Activated CD4-positive, alpha-beta memory T cell treated with anti-CD3 and anti-CD28 coated beads for 36 hours (primary cell): ENCODE measurements around the gene FAM180B. TPM values are rescaled to one million over a fixed set of nuclear protein-coding genes. Genes with fewer than 3 reads are reported as not detected.
"Not testable (repeated sequence)": the region's sequence is repeated elsewhere in the genome, so short reads cannot be mapped to it uniquely, and the experiment has no call there.

Source experiments
- CTCF ChIA-PET: fragments of 350-600 bp; sonication (Branson Sonifier 250); formaldehyde crosslinking; loops from one replicate; lab custom pipeline; 2021; ENCODE audit warnings: antibody characterized with exemption, inconsistent platforms; lab: Charles Lee
- POLR2A ChIA-PET: fragments of 350-600 bp; sonication (Branson Sonifier 250); formaldehyde crosslinking; loops from one replicate; lab custom pipeline; 2021; ENCODE audit warnings: antibody characterized with exemption; lab: Charles Lee
- DNase-seq: peaks from one replicate; pipeline ENCODE4 v3.0.0-alpha.2; 2020
- H3K27ac Mint-ChIP-seq: one replicate; pipeline ENCODE4 v1.8.0; 2021; ENCODE audit warnings: mixed read lengths
- H3K27me3 Mint-ChIP-seq: one replicate; pipeline ENCODE4 v1.8.0; 2021; ENCODE audit warnings: mixed read lengths
- H3K36me3 Mint-ChIP-seq: one replicate; pipeline ENCODE4 v1.8.0; 2021; ENCODE audit warnings: mixed read lengths
- H3K4me1 Mint-ChIP-seq: one replicate; pipeline ENCODE4 v1.8.0; 2021; ENCODE audit warnings: low read depth, mixed read lengths
- H3K4me3 Mint-ChIP-seq: one replicate; pipeline ENCODE4 v1.8.0; 2021; ENCODE audit warnings: mild to moderate bottlenecking, mixed read lengths
- H3K9me3 Mint-ChIP-seq: one replicate; pipeline ENCODE4 v1.8.0; 2021; ENCODE audit warnings: mixed read lengths
- intact Hi-C: fragments of 100-400 bp; cut with micrococcal nuclease; formaldehyde crosslinking; loops from one replicate; pipeline ENCODE4 v1.15.1; 2023
- total RNA-seq, 2 experiments: library from RNA; stranded (reverse); gene quantifications; one replicate each; pipeline ENCODE4 v1.2.3, GENCODE V29; 2021

FAM180B gene
- total RNA-seq, 2 experiments from 2014 or later = not detected

DNA sequence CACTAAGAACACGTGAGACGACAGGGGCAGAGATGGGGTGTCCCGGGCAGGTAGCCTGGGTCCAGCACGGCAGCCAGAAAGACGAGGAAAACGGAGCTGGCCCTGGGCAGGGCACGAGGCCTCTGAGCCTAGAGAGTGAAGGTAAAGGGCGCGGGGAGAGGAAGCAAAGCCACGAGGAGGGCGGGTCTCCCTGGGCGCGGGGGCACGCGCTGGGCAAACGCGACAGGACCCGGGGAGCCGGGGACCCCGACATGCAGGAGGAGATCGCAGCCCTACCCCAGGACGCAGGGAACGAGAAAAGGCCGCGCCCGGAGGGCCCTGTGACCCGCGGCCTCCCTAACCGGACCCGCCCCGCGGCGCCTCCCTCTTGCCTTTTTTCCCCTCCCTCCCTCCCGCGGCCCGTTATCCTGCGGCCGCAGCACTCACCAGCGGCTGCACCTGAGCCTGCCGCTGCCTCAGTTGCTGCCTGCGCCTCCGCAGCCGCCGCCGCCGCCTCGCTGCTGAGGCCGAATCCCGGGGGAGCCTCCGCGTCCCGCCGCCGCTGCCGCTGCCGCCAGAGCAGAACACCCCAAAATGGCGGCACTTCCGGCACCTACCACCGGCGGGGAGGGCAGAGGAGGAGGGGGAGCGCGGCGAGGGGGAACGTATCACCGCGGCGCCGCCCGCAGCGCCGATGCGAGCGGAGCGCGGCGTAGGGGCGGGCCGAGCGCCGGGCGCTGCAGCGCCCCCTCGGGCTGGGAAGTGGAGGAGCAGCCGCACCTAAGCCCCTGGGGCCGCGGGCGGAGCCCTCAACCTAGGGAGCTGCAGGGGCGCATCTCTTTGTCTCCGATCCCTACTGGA is 33.7 kb upstream of the FAM180B start, which contains the start of gene CELF1:
Gene CELF1, minus strand, starts transcription at position 567 of the 840 bp plus-strand sequence. CDS start 53,609 bp downstream, outside the sequence.
- Mint-ChIP-seq H3K27ac (peak within 1 kb of the TSS; percentile 92), H3K4me3 (peak within 1 kb of the TSS; percentile 95), H3K36me3 (peaks cover 24% of the 10 kb centered on the region), H3K27me3 (no peaks in the 10 kb centered on the region), H3K4me1 (peaks cover 39% of the 10 kb centered on the region), H3K9me3 (no peaks in the 10 kb centered on the region)
- intact Hi-C loops = loop anchor here (1.0 to 10.0 kb wide), 12 partner anchors 12 to 936 kb away; partner anchors contain the start of genes ATG13, CSTPP1, DDB2 and FNBP4
- peak; percentile 96 for DNase-seq
- CTCF ChIA-PET = interaction anchor here (0.7 to 5.1 kb wide), 15 partner anchors 9 to 143 kb away, joined by 3 to 32 read pairs (median 5); partner anchors contain the start of genes KBTBD4, NDUFS3 and PTPMT1
- POLR2A ChIA-PET = interaction anchor here (0.7 to 2.5 kb wide), 10 partner anchors 12 to 163 kb away, joined by 3 to 20 read pairs (median 4); partner anchors contain the start of genes AGBL2, KBTBD4, NDUFS3 and PTPMT1

DNA sequence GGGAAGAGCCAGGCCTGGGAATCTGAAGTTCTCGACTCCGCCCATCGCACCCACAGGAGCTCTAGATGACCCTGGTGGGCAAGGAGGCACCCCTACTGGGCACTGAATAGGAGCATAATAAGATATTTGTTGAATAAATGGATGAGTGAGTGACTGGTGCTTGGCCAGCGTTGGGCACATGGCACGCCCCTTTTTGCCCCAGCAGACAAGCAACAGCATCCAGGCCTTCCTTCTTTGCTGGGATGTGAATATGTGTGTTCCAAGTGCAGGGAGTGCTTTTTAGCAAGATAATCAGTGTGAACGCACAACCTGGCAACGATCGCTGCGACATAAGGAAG is 33.1 kb upstream of the FAM180B start:
- POLR2A ChIA-PET = interaction anchor here (0.7 to 2.5 kb wide), 2 partner anchors 12 to 25 kb away, joined by 3 to 20 read pairs; partner anchors contain the start of genes KBTBD4, NDUFS3 and PTPMT1
- no peaks in the 10 kb centered on the region for H3K27me3 Mint-ChIP-seq
- no peak overlapping the region for H3K27ac Mint-ChIP-seq
- CTCF ChIA-PET = interaction anchor here (0.7 to 5.1 kb wide), 13 partner anchors 9 to 143 kb away, joined by 3 to 32 read pairs (median 5); partner anchors contain the start of genes KBTBD4, NDUFS3 and PTPMT1
- H3K9me3 Mint-ChIP-seq = no peaks in the 10 kb centered on the region
- H3K4me1 Mint-ChIP-seq = peaks cover 36% of the 10 kb centered on the region
- DNase-seq = no peak
- H3K36me3 Mint-ChIP-seq = peaks cover 22% of the 10 kb centered on the region
- H3K4me3 Mint-ChIP-seq = peak overlapping the region; percentile 61
- intact Hi-C loops = loop anchor here (1.0 to 10.0 kb wide), 9 partner anchors 12 to 937 kb away; partner anchors contain the start of genes ATG13, CSTPP1, DDB2 and FNBP4

DNA sequence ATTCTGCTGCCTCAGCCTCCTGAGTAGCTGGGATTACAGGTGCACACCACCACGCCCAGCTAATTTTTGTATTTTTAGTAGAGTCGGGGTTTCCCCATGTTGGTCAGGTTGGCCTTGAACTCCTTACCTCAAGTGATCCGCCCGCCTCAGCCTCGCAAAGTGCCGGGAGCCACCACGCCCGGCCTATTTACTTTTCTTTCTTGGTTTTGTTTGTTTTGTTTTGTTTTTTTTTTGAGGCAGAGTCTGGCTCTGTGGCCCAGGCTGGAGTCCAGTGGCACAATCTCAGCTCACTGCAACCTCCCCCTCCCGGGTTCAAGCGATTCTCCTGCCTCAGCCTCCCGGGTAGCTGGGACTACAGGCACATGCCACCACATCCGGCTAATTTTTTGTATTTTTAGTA is 29.5 kb upstream of the FAM180B start:
- not testable (repeated sequence) for H3K36me3 Mint-ChIP-seq

DNA sequence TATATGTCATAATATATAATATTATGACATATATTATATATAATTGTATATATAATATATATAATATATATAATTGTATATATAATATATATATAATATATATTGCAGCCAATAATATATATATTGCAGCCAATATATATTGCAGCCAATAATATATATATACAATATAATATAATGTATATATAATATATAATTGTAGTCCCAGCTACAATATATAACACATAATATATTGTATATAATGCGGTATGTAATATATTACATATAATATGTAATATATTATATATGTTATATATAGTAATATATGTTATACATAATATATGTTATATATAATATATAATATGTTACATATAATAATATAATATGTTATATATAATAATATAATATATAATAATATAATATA is 27.8 kb upstream of the FAM180B start:
- no peaks in the 10 kb centered on the region for H3K27me3 Mint-ChIP-seq
- no peak for DNase-seq
- H3K4me1 Mint-ChIP-seq = peaks cover 13% of the 10 kb centered on the region
- H3K36me3 Mint-ChIP-seq = no peaks in the 10 kb centered on the region
- POLR2A ChIA-PET = no interaction called here
- no peak overlapping the region for H3K4me3 Mint-ChIP-seq
- CTCF ChIA-PET = no interaction called here
- intact Hi-C loops = loop anchor here (10.0 kb wide), 3 partner anchors 296 to 624 kb away; partner anchors contain the start of genes CSTPP1 and DDB2
- H3K27ac Mint-ChIP-seq = no peak overlapping the region
- no peaks in the 10 kb centered on the region for H3K9me3 Mint-ChIP-seq

More for the DNA sequence above, 29.5 kb upstream of the FAM180B start:
- peaks cover 13% of the 10 kb centered on the region for H3K4me1 Mint-ChIP-seq
- H3K4me3 Mint-ChIP-seq, H3K27ac Mint-ChIP-seq, H3K27me3 Mint-ChIP-seq, H3K9me3 Mint-ChIP-seq, DNase-seq: not testable (repeated sequence)
- ChIA-PET POLR2A (interaction anchor here (0.6 to 2.8 kb wide), 3 partner anchors 9 to 34 kb away, joined by 3 to 8 read pairs (median 4); partner anchors contain the start of gene PTPMT1), CTCF (interaction anchor here (5.1 kb wide), 1 partner anchor 8 kb away, joined by 32 read pairs; the partner anchor contains the start of gene PTPMT1)
- intact Hi-C loops = loop anchor here (10.0 kb wide), 3 partner anchors 298 to 622 kb away; partner anchors contain the start of genes CSTPP1 and DDB2

DNA sequence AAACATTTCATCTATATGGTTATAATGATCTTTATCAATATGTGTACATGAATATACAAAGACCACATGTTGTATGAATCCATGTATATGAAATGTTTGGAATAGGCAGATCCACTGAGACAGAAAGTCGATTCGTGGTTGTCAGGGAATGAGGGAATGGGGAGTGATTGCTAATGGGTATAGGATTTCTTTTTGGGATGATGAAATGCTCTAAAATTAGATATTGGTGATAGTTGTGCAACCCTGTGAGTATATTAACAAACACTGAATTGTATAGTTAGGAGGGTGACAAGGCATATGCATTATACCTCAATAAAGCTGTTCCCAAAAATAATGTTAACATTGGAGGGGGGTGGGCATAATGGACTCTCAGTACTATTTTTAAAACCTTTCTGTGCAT is 26.1 kb upstream of the FAM180B start:
- H3K4me1 Mint-ChIP-seq = peaks cover 16% of the 10 kb centered on the region
- no peak for DNase-seq
- H3K27me3 Mint-ChIP-seq = no peaks in the 10 kb centered on the region
- no peak overlapping the region for H3K4me3 Mint-ChIP-seq
- H3K36me3 Mint-ChIP-seq = no peaks in the 10 kb centered on the region
- intact Hi-C loops = no loop called here
- ChIA-PET POLR2A (interaction anchor here (0.5 to 0.6 kb wide), 2 partner anchors 9 to 193 kb away, joined by 3 to 4 read pairs; no protein-coding TSS in a partner anchor), CTCF (no interaction called here)
- no peak overlapping the region for H3K27ac Mint-ChIP-seq
- no peaks in the 10 kb centered on the region for H3K9me3 Mint-ChIP-seq

DNA sequence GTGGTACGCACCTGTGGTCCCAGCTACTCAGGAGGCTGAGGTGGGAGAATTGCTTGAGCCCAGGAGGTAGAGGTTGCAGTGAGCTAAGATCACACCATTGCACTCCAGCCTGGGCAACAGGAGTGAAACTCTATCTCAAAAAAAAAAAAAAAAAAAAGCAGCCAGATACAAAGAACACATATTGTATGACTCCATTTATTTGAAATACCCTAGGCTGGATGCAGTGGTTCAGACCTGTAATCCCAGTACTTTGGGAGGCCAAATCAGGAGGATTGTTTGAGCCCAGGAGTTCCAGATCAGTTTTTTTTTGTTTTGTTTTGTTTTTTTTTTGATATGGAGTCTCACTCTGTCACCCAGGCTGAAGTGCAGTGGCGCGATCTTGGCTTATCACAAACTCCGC is 24.1 kb upstream of the FAM180B start:
- H3K27me3 Mint-ChIP-seq, H3K27ac Mint-ChIP-seq, DNase-seq, H3K36me3 Mint-ChIP-seq, H3K9me3 Mint-ChIP-seq, H3K4me3 Mint-ChIP-seq, intact Hi-C loops, POLR2A ChIA-PET: not testable (repeated sequence)
- CTCF ChIA-PET = interaction anchor here (1.4 kb wide), 1 partner anchor 9 kb away, joined by 5 read pairs; the partner anchor contains the start of gene CELF1
- peaks cover 25% of the 10 kb centered on the region for H3K4me1 Mint-ChIP-seq

DNA sequence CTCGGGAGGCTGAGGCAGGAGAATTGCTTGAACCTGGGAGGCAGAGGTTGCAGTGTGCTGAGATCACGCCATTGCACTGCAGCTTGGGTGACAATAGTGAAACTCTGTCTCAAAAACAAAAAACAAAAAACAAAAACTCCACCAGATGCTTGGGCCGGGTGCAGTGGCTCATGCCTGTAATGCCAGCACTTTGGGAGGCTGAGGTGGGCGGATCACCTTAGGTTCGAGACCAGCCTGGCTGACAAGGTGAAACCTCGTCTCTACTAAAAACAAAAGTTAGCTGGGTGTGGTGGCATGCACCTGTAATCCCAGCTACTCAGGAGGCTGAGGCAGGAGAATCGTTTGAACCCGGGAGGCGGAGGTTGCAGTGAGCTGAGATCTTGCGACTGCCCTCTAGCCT is 22.1 kb upstream of the FAM180B start:
- Mint-ChIP-seq H3K4me1 (peaks cover 29% of the 10 kb centered on the region), H3K4me3 (peak overlapping the region; percentile 29)
- intact Hi-C loops, H3K27me3 Mint-ChIP-seq, H3K36me3 Mint-ChIP-seq, H3K9me3 Mint-ChIP-seq, H3K27ac Mint-ChIP-seq, DNase-seq: not testable (repeated sequence)
- POLR2A ChIA-PET = interaction anchor here (0.6 to 3.6 kb wide), 7 partner anchors 8 to 800 kb away, joined by 3 to 33 read pairs (median 3); partner anchors contain the start of genes CELF1, FNBP4, KBTBD4 and NDUFS3
- CTCF ChIA-PET = interaction anchor here (0.8 to 3.1 kb wide), 5 partner anchors 9 to 190 kb away, joined by 3 to 32 read pairs (median 4); partner anchors contain the start of gene CELF1

DNA sequence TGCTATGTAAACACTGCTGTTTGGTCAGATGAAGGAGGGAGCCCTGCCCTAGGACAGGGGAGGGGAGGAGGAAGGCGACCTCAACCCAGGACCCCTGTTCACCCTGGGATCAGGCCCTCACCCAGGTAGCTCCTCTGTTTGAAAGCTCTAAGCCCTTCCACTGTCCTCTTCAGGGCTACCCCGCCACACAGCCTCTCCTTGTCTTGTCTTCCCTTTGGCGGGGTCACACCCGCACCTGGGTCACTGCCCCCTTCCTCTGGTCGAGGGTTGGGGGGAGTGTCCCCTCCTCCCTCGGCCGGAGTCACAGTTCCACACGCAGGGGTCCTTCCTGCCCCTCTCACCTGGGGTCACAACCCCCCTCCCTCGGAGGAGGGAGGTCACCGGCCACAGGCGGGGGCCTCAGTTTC is 21.5 kb upstream of the FAM180B start:
- intact Hi-C loops = loop anchor here (1.0 kb wide), 1 partner anchor 12 kb away; the partner anchor contains the start of gene CELF1
- POLR2A ChIA-PET = interaction anchor here (0.7 to 3.6 kb wide), 7 partner anchors 8 to 202 kb away, joined by 3 to 33 read pairs (median 4); partner anchors contain the start of genes AGBL2, CELF1, FNBP4 and KBTBD4

DNA sequence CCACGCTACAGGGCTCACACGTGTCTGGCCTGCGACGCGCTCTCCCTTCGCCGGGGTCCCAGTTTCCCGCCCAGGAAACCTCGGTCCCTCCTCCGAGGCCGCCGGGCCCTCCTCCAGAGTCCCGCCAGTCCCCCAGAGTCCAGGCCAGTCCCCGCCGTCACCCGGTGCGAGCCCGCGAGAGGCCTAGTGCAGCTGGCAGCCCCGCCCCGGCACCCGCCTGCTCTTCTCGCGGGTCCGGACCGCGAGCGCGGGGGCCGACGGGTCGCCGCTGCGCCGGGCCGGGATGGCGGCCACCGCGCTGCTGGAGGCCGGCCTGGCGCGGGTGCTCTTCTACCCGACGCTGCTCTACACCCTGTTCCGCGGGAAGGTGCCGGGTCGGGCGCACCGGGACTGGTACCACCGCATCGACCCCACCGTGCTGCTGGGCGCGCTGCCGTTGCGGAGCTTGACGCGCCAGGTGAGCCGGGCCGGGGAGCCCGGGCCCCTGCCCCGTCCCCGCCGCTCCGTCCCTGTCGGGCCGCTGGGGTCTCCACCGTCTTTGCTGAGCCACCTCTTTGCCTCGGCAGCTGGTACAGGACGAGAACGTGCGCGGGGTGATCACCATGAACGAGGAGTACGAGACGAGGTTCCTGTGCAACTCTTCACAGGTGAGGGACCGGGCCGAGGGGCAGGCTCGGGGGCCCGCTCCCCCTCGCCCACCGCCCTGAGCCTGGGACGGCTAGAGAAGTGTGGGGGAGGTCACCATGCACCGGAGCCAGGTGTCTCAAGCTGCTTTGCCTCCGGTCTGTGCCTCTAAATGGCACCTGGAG is 20.9 kb upstream of the FAM180B start, which contains the start of gene PTPMT1:
Gene PTPMT1, plus strand, starts transcription at position 260 of the 809 bp plus-strand sequence. Its CDS starts 24 bp downstream, at position 284.
- H3K36me3 Mint-ChIP-seq = peaks cover 6% of the 10 kb centered on the region
- CTCF ChIA-PET = interaction anchor here (1.0 to 3.1 kb wide), 6 partner anchors 10 to 192 kb away, joined by 3 to 32 read pairs (median 3); partner anchors contain the start of genes CELF1 and SLC39A13
- intact Hi-C loops = loop anchor here (1.0 kb wide), 1 partner anchor 12 kb away; the partner anchor contains the start of gene CELF1

More for the DNA sequence above, 21.5 kb upstream of the FAM180B start:
- H3K36me3 Mint-ChIP-seq = peaks cover 4% of the 10 kb centered on the region
- H3K27ac Mint-ChIP-seq = peak overlapping the region; percentile 72
- peaks cover 29% of the 10 kb centered on the region for H3K4me1 Mint-ChIP-seq
- H3K4me3 Mint-ChIP-seq = peak overlapping the region; percentile 76
- no peaks in the 10 kb centered on the region for H3K27me3 Mint-ChIP-seq
- CTCF ChIA-PET = interaction anchor here (0.8 to 3.1 kb wide), 6 partner anchors 10 to 191 kb away, joined by 3 to 32 read pairs (median 4); partner anchors contain the start of genes CELF1 and SLC39A13
- no peaks in the 10 kb centered on the region for H3K9me3 Mint-ChIP-seq
- DNase-seq = no peak

DNA sequence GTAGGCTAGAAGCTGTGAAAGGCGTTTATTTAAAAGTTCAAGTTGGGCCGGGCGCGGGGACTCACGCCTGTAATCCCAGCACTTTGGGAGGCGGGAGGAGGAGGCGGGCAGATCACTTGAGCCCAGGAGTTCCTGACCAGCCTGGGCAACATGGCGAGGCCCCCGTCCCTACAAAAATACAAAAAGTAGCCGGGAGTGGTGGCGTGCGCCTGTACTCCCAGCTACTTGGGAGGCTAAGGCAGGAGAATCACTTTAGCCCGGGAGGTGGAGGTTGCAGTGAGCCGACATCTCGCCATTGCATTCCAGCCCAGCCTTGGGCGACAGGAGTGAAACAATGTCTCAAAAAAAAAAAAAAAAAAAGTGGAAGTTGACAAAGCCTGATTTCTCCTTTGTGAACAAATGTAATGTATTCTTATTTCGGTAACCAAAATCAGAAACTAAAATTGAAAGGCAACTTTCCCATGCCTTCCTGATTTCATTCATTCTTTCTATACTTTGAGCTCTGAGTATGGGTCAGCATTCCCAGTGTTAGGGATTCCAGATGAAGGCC is 20.3 kb upstream of the FAM180B start:
- POLR2A ChIA-PET = interaction anchor here (1.2 to 3.6 kb wide), 6 partner anchors 10 to 149 kb away, joined by 3 to 33 read pairs (median 6); partner anchors contain the start of genes AGBL2, CELF1, KBTBD4 and NDUFS3
- Mint-ChIP-seq H3K9me3 (no peaks in the 10 kb centered on the region), H3K27ac (peak overlapping the region; percentile 62), H3K36me3 (peaks cover 6% of the 10 kb centered on the region), H3K4me1 (peaks cover 29% of the 10 kb centered on the region), H3K4me3 (peak overlapping the region; percentile 81), H3K27me3 (no peaks in the 10 kb centered on the region)
- CTCF ChIA-PET = interaction anchor here (0.6 to 3.1 kb wide), 5 partner anchors 11 to 427 kb away, joined by 3 to 32 read pairs (median 3); partner anchors contain the start of genes CELF1 and SLC39A13
- intact Hi-C loops = no loop called here
- DNase-seq = peak; percentile 23

More for the DNA sequence above, 20.9 kb upstream of the FAM180B start, which contains the start of gene PTPMT1:
- no peaks in the 10 kb centered on the region for H3K27me3 Mint-ChIP-seq
- H3K27ac Mint-ChIP-seq = peak within 1 kb of the TSS; percentile 72
- H3K4me3 Mint-ChIP-seq = peak within 1 kb of the TSS; percentile 81
- H3K9me3 Mint-ChIP-seq = no peaks in the 10 kb centered on the region
- POLR2A ChIA-PET = interaction anchor here (1.0 to 3.6 kb wide), 7 partner anchors 9 to 201 kb away, joined by 3 to 33 read pairs (median 4); partner anchors contain the start of genes AGBL2, CELF1, FNBP4 and KBTBD4
- H3K4me1 Mint-ChIP-seq = peaks cover 29% of the 10 kb centered on the region
- DNase-seq = peak; percentile 80
